ENCODE data around the gene RDH14. TPM values are rescaled to one million over a fixed set of nuclear protein-coding genes. Genes with fewer than 3 reads are reported as not detected.

Gene RDH14
- total RNA-seq, 1 donor from 2014 or later, result 18.3 TPM

GRCh38 chr2:18602298-18602697 lies 41.8 kb upstream of the RDH14 start:
- Histone ChIP-seq H3K4me1 (no peaks in the 10 kb centered on the region), H3K4me3 (no peak overlapping the region), H3K27me3 (ENCODE audit: low read depth) (no peaks in the 10 kb centered on the region), H3K9me3 (no peaks in the 10 kb centered on the region), H3K27ac (no peak overlapping the region), H3K36me3 (no peaks in the 10 kb centered on the region)
- ATAC-seq, result no peak
- TF ChIP-seq CTCF (IDR thresholded peaks at IDR 0.05), result no peak
- intact Hi-C loops (cut with DNase I), result no loop called here
- DNase-seq, result no peak

GRCh38 chr2:18600255-18600613 lies 39.8 kb upstream of the RDH14 start:
- ATAC-seq (no peak), DNase-seq (no peak)
- Histone ChIP-seq H3K4me3 (no peak overlapping the region), H3K36me3 (no peaks in the 10 kb centered on the region), H3K9me3 (no peaks in the 10 kb centered on the region), H3K4me1 (no peaks in the 10 kb centered on the region), H3K27ac (no peak overlapping the region), H3K27me3 (ENCODE audit: low read depth) (no peaks in the 10 kb centered on the region)
- intact Hi-C loops (cut with DNase I), result no loop called here
- TF ChIP-seq CTCF (IDR thresholded peaks at IDR 0.05), result no peak

- Histone ChIP-seq H3K4me3 (no peak overlapping the region), H3K9me3 (no peaks in the 10 kb centered on the region), H3K36me3 (no peaks in the 10 kb centered on the region), H3K27ac (no peak overlapping the region), H3K4me1 (no peaks in the 10 kb centered on the region), H3K27me3 (ENCODE audit: low read depth) (no peaks in the 10 kb centered on the region)
- DNase-seq (no peak), ATAC-seq (no peak)
- intact Hi-C loops (cut with DNase I), result no loop called here
- no peak for TF ChIP-seq CTCF (IDR thresholded peaks at IDR 0.05)
Measured at GRCh38 chr2:18599509-18600254, 39.2 kb upstream of the RDH14 start.

GRCh38 chr2:18598848-18599484 lies 38.5 kb upstream of the RDH14 start:
- Histone ChIP-seq H3K9me3 (no peaks in the 10 kb centered on the region), H3K27ac (no peak overlapping the region), H3K4me1 (no peaks in the 10 kb centered on the region), H3K36me3 (no peaks in the 10 kb centered on the region), H3K27me3 (ENCODE audit: low read depth) (no peaks in the 10 kb centered on the region), H3K4me3 (no peak overlapping the region)
- ATAC-seq, result peak in 1 of 2 donors; percentile 21
- DNase-seq, result peak; percentile 29
- TF ChIP-seq CTCF (IDR thresholded peaks at IDR 0.05), result no peak
- intact Hi-C loops (cut with DNase I), result no loop called here

GRCh38 chr2:18597618-18598017 lies 37.2 kb upstream of the RDH14 start:
- DNase-seq (no peak), ATAC-seq (no peak)
- H3K4me1 ChIP-seq, result no peaks in the 10 kb centered on the region
- intact Hi-C loops (cut with DNase I), result no loop called here
- no peak for TF ChIP-seq CTCF (IDR thresholded peaks at IDR 0.05)
- H3K36me3 ChIP-seq, result no peaks in the 10 kb centered on the region
- H3K27me3 ChIP-seq (ENCODE audit: low read depth), result no peaks in the 10 kb centered on the region
- H3K4me3 ChIP-seq, result no peak overlapping the region
- no peak overlapping the region for H3K27ac ChIP-seq
- no peaks in the 10 kb centered on the region for H3K9me3 ChIP-seq

Data from lower lobe of right lung (tissue), 2 donors.